Memory B cell (primary cell): ENCODE measurements around the gene MAGEE2.
"Not testable (repeated sequence)": the region's sequence is repeated elsewhere in the genome, so short reads cannot be mapped to it uniquely, and the experiment has no call there.

Source experiments
- ATAC-seq: fragments of 150-1000 bp; cut with Tn5 transposase; 2 replicates; pipeline ENCODE4 v1.10.0; 2021; ENCODE audit warnings: low read depth, mild to moderate bottlenecking, moderate library complexity
- DNase-seq, 2 donors: peaks; one replicate each; pipeline ENCODE4 v3.0.0; 2022; ENCODE audit warnings: low spot score in 2 of 2
- H3K27ac Mint-ChIP-seq: one replicate; pipeline ENCODE4 v1.8.0; 2022; ENCODE audit warnings: mild to moderate bottlenecking, moderate library complexity, mixed read lengths
- H3K27me3 Mint-ChIP-seq: one replicate; pipeline ENCODE4 v1.8.0; 2022; ENCODE audit warnings: mixed read lengths
- H3K36me3 Mint-ChIP-seq: one replicate; pipeline ENCODE4 v1.8.0; 2022; ENCODE audit warnings: mild to moderate bottlenecking, mixed read lengths
- H3K4me1 Mint-ChIP-seq: one replicate; pipeline ENCODE4 v1.8.0; 2022; ENCODE audit warnings: mixed read lengths
- H3K4me3 Mint-ChIP-seq: one replicate; pipeline ENCODE4 v1.8.0; 2022; ENCODE audit warnings: mild to moderate bottlenecking, moderate library complexity, mixed read lengths
- H3K9me3 Mint-ChIP-seq: one replicate; pipeline ENCODE4 v1.8.0; 2022; ENCODE audit warnings: mixed read lengths

Gene MAGEE2

GRCh38 chrX:75784680-75785491 is at the start of gene MAGEE2:
MAGEE2 (minus strand) TSS chrX:75785254; CDS start chrX:75785051, 203 bp downstream.
- Mint-ChIP-seq H3K4me1 (peaks cover 4% of the 10 kb centered on the region), H3K36me3 (no peaks in the 10 kb centered on the region), H3K9me3 (no peaks in the 10 kb centered on the region), H3K27ac (no peak within 1 kb of the TSS), H3K27me3 (peaks cover 6% of the 10 kb centered on the region), H3K4me3 (peak within 1 kb of the TSS; percentile 75)
- ATAC-seq (no peak), DNase-seq (no peak)

- Mint-ChIP-seq H3K4me3 (no peak overlapping the region), H3K4me1 (peaks cover 4% of the 10 kb centered on the region), H3K9me3 (no peaks in the 10 kb centered on the region), H3K27ac (no peak overlapping the region), H3K27me3 (peaks cover 6% of the 10 kb centered on the region), H3K36me3 (no peaks in the 10 kb centered on the region)
- no peak for ATAC-seq
- no peak for DNase-seq
Observed at GRCh38 chrX:75786290-75786689, 1.2 kb upstream of the MAGEE2 start.

GRCh38 chrX:75781611-75782010 is 3.4 kb downstream of the MAGEE2 start:
- H3K4me3 Mint-ChIP-seq = no peak overlapping the region
- no peaks in the 10 kb centered on the region for H3K9me3 Mint-ChIP-seq
- no peaks in the 10 kb centered on the region for H3K36me3 Mint-ChIP-seq
- H3K27ac Mint-ChIP-seq = no peak overlapping the region
- peaks cover 4% of the 10 kb centered on the region for H3K4me1 Mint-ChIP-seq
- no peak for ATAC-seq
- H3K27me3 Mint-ChIP-seq = peaks cover 6% of the 10 kb centered on the region
- DNase-seq = no peak

GRCh38 chrX:75768063-75768462 is 17.0 kb downstream of the MAGEE2 start:
- not testable (repeated sequence) for DNase-seq, ATAC-seq, H3K9me3 Mint-ChIP-seq, H3K4me1 Mint-ChIP-seq, H3K27me3 Mint-ChIP-seq, H3K36me3 Mint-ChIP-seq, H3K27ac Mint-ChIP-seq, H3K4me3 Mint-ChIP-seq

GRCh38 chrX:75748431-75748830 is 36.6 kb downstream of the MAGEE2 start:
- H3K27ac Mint-ChIP-seq = no peak overlapping the region
- peaks cover 2% of the 10 kb centered on the region for H3K36me3 Mint-ChIP-seq
- peaks cover 3% of the 10 kb centered on the region for H3K9me3 Mint-ChIP-seq
- no peaks in the 10 kb centered on the region for H3K27me3 Mint-ChIP-seq
- no peak for DNase-seq
- H3K4me1 Mint-ChIP-seq = peaks cover 10% of the 10 kb centered on the region
- no peak for ATAC-seq
- no peak overlapping the region for H3K4me3 Mint-ChIP-seq

GRCh38 chrX:75746891-75747639 is 38.0 kb downstream of the MAGEE2 start:
- Mint-ChIP-seq H3K27ac (peak overlapping the region; percentile 67), H3K4me3 (peak overlapping the region; percentile 85), H3K27me3 (no peaks in the 10 kb centered on the region), H3K36me3 (peaks cover 7% of the 10 kb centered on the region), H3K9me3 (peaks cover 4% of the 10 kb centered on the region), H3K4me1 (peaks cover 10% of the 10 kb centered on the region)
- DNase-seq (peak; percentile 7 to 27), ATAC-seq (peak; percentile 80)
